Tibial nerve (tissue), 4 donors: ENCODE results near the gene MAST2. TPM values are rescaled to one million over a fixed set of nuclear protein-coding genes. Genes with fewer than 3 reads are reported as not detected.
"Not testable (repeated sequence)": the region's sequence is repeated elsewhere in the genome, so short reads cannot be mapped to it uniquely, and the experiment has no call there.

Experiments
- DNase-seq, 2 donors: peaks; one replicate each; pipeline ENCODE4 v3.0.0-alpha.2; 2019; ENCODE audit warnings: low spot score in 2 of 2
- H3K27ac ChIP-seq, 4 donors: fragments of 200-600 bp; sonication (generic) in 3 of 4; one replicate each; pipeline ENCODE4 v1.5.1; 2017 to 2019; ENCODE audit warnings: mild to moderate bottlenecking in 1 of 4
- H3K27me3 ChIP-seq, 2 donors: fragments of 200-600 bp; sonication (generic) in 1 of 2; one replicate each; pipeline versions ENCODE4 v1.5.1 to v1.6.0; 2017 to 2019
- H3K36me3 ChIP-seq, 3 donors: fragments of 200-600 bp; sonication (generic); one replicate each; pipeline ENCODE4 v1.5.1; 2018 to 2019
- H3K4me1 ChIP-seq, 4 donors: fragments of 200-600 bp; sonication (generic) in 3 of 4; one replicate each; pipeline ENCODE4 v1.5.1; 2017 to 2019
- H3K4me3 ChIP-seq, 4 donors: fragments of 200-600 bp; sonication (generic) in 3 of 4; one replicate each; pipeline ENCODE4 v1.5.1; 2017 to 2019; ENCODE audit warnings: mild to moderate bottlenecking in 1 of 4, moderate library complexity in 1 of 4
- H3K9me3 ChIP-seq, 4 donors: fragments of 200-600 bp; sonication (generic) in 3 of 4; one replicate each; pipeline ENCODE4 v1.5.1; 2017 to 2019
- CTCF ChIP-seq, 5 experiments: fragments of 200-600 bp in 3 of 5; fragments of 450-650 bp in 2 of 5; sonication (generic) in 3 of 5; IDR thresholded peaks; one replicate each; pipeline ENCODE4 v1.5.1; 2016 to 2019; ENCODE audit warnings: antibody characterized with exemption in 5 of 5, mild to moderate bottlenecking in 3 of 5, moderate library complexity in 2 of 5
- EP300 ChIP-seq, 2 donors: sonication (generic); formaldehyde crosslinking; IDR thresholded peaks; one replicate each; pipeline ENCODE4 v1.6.1; 2017; ENCODE audit warnings: antibody characterized with exemption in 2 of 2, mild to moderate bottlenecking in 1 of 2
- POLR2A ChIP-seq, 2 donors: fragments of 450-650 bp; IDR thresholded peaks; one replicate each; pipeline ENCODE4 v1.6.1; 2017; ENCODE audit warnings: antibody characterized with exemption in 2 of 2, mild to moderate bottlenecking in 2 of 2, moderate library complexity in 2 of 2
- WGBS, 2 donors: methylation state at CpG; one replicate each; pipeline ENCODE4 v1.1.5; 2018; 5-methylcytosine and 5-hydroxymethylcytosine counted together
- total RNA-seq, 4 donors: library from RNA; depleted of rRNA; stranded (reverse); fragments of >200 nt; gene quantifications; one replicate each; pipeline ENCODE4 v1.1.0, GENCODE V29; 2016

The MAST2 gene
- total RNA-seq, 4 donors from 2014 or later: 38.0 to 122 (median 57.1) TPM

DNA sequence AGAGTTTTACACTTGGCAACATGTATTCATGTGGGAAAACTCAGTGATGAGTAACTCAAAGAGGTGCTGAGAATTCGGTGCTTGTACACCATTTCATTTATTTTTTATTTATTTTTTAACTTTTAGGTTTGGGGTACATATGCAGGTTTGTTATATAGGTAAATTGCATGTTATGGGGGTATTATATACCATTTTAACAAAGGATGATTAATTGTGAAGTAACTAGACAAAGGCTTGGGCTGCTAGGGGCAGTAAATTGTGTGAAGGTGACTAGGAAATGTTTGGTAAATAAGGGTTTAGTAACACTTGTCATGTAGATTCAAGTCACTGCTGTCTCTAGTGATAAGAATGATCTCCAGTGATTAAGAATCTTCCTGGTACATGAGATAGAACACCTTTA is 139.0 kb downstream of the MAST2 start:
- WGBS, 2 donors: 82 to 91% methylated on average over 1 of the region's 1 CpG
- Histone ChIP-seq H3K4me3 (no peak overlapping the region), H3K9me3 (peaks cover 0 to 5% (median 0%) of the 10 kb centered on the region in 4 donors), H3K36me3 (no peaks in the 10 kb centered on the region), H3K27ac (no peak overlapping the region), H3K27me3 (no peaks in the 10 kb centered on the region), H3K4me1 (peaks cover 0 to 5% (median 0%) of the 10 kb centered on the region in 4 donors)
- DNase-seq: no peak
- no peak for TF ChIP-seq POLR2A (IDR thresholded peaks at IDR 0.05)
- TF ChIP-seq EP300 (IDR thresholded peaks at IDR 0.05): no peak
- no peak for TF ChIP-seq CTCF (IDR thresholded peaks at IDR 0.05)

- H3K4me3 ChIP-seq: no peak overlapping the region
- no peak for TF ChIP-seq CTCF (IDR thresholded peaks at IDR 0.05)
- TF ChIP-seq EP300 (IDR thresholded peaks at IDR 0.05): no peak
- no peak for TF ChIP-seq POLR2A (IDR thresholded peaks at IDR 0.05)
- H3K27me3 ChIP-seq: no peaks in the 10 kb centered on the region
- WGBS, 2 donors: 0 to 46% methylated on average over 1 of the region's 1 CpG
- H3K4me1 ChIP-seq: peaks cover 0 to 5% (median 0%) of the 10 kb centered on the region in 4 donors
- H3K36me3 ChIP-seq: no peaks in the 10 kb centered on the region
- no peak overlapping the region for H3K27ac ChIP-seq
- DNase-seq: no peak
- peaks cover 0 to 13% (median 0%) of the 10 kb centered on the region in 4 donors for H3K9me3 ChIP-seq
These were observed 139.8 kb downstream of the MAST2 start for GRCh38 chr1:45943185-45943584.

DNA sequence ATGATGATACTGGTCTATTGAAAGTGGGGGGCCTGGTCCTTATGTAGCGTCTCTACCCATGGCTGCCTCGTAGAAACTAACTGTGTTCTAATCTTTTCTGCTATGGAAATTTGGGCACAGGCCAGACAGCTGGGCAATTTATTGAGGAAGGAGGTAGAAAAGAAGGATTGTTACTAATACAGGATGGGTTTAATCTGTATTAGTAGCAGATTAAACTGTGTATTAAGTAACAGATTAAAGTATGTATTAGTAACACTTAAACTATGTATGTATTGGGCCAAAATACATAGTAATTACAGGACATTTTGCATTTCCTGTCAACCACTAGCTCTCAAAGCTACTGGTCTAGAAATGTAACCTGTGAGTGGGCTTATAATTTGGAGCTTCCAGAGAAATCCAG is 142.0 kb downstream of the MAST2 start:
- no peak for DNase-seq
- no peaks in the 10 kb centered on the region for H3K27me3 ChIP-seq
- TF ChIP-seq CTCF (IDR thresholded peaks at IDR 0.05): no peak
- TF ChIP-seq EP300 (IDR thresholded peaks at IDR 0.05): no peak
- TF ChIP-seq POLR2A (IDR thresholded peaks at IDR 0.05): no peak
- no peaks in the 10 kb centered on the region for H3K36me3 ChIP-seq
- WGBS, 2 donors: 44 to 58% methylated on average over 2 of the region's 2 CpGs
- H3K27ac ChIP-seq: no peak overlapping the region
- no peak overlapping the region for H3K4me3 ChIP-seq
- peaks cover 0 to 16% (median 0%) of the 10 kb centered on the region in 4 donors for H3K9me3 ChIP-seq
- peaks cover 0 to 5% (median 0%) of the 10 kb centered on the region in 4 donors for H3K4me1 ChIP-seq

GRCh38 chr1:45949462-45949861 is 146.1 kb downstream of the MAST2 start:
- Histone ChIP-seq H3K4me1 (peaks cover 0 to 13% (median 9%) of the 10 kb centered on the region in 4 donors), H3K9me3 (peaks cover 0 to 11% (median 0%) of the 10 kb centered on the region in 4 donors)
- 72 to 83% methylated on average over 2 of the region's 2 CpGs for WGBS, 2 donors
- not testable (repeated sequence) for H3K27ac ChIP-seq, H3K27me3 ChIP-seq, DNase-seq, H3K4me3 ChIP-seq, H3K36me3 ChIP-seq

DNA sequence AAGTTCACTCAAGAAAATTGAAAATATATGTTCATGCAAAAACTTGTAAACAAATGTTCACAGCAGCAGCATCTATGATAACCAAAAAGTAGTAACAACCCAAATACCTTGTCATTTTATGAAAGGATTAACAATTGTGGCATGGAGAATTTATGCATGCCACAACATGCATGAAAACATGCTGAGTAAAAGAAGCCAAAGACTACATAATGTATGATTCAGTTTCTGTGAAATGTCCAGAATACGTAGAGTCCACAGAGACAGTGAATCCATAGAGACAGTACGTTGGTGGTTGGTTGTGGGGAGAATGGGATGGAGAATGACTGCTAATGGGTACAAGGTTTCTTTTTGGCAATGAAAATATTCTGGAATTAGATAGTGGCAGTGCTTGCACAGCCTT is 148.7 kb downstream of the MAST2 start:
- Histone ChIP-seq H3K4me1 (peaks cover 0 to 29% (median 8%) of the 10 kb centered on the region in 4 donors), H3K4me3 (no peak overlapping the region), H3K27ac (no peak overlapping the region), H3K27me3 (no peaks in the 10 kb centered on the region), H3K9me3 (peaks cover 0 to 11% (median 0%) of the 10 kb centered on the region in 4 donors), H3K36me3 (no peaks in the 10 kb centered on the region)
- TF ChIP-seq CTCF (IDR thresholded peaks at IDR 0.05) (no peak), POLR2A (IDR thresholded peaks at IDR 0.05) (no peak), EP300 (IDR thresholded peaks at IDR 0.05) (no peak)
- WGBS, 2 donors: 58 to 59% methylated on average over 2 of the region's 2 CpGs
- no peak for DNase-seq
